ENCODE measurements around the gene TMEM128.

Gene TMEM128

GRCh38 chr4:4268776-4269175 is 20.8 kb upstream of the TMEM128 start:
- no peak for DNase-seq (ENCODE audit: low spot score)
- no CpG with 5 or more reads among the region's 1 CpG for WGBS, 2 donors (ENCODE audit: extremely low coverage in 2 of 2, insufficient read length in 2 of 2, insufficient replicate concordance in 1 of 2)
- no peak overlapping the region for H2AK5ac ChIP-seq (ENCODE audit: low read depth, low read length)

GRCh38 chr4:4267981-4268380 is 20.0 kb upstream of the TMEM128 start:
- H3K79me1 ChIP-seq (ENCODE audit: low read depth, low read length), result no peaks in the 10 kb centered on the region
- no peak overlapping the region for H3K4me3 ChIP-seq (ENCODE audit: low read length in 2 of 2)
- H3K9ac ChIP-seq (ENCODE audit: low read depth, low read length, poor library complexity), result no peak overlapping the region
- H2BK12ac ChIP-seq (ENCODE audit: low read length), result no peak overlapping the region
- no peak overlapping the region for H2AK5ac ChIP-seq (ENCODE audit: low read depth, low read length)
- H4K91ac ChIP-seq (ENCODE audit: low read depth, low read length, poor library complexity), result no peak overlapping the region
- no peak overlapping the region for H3K23ac ChIP-seq (ENCODE audit: low read depth, low read length, poor library complexity)
- H3K14ac ChIP-seq (ENCODE audit: low read length), result no peak overlapping the region
- no peak overlapping the region for H4K8ac ChIP-seq (ENCODE audit: low read depth, low read length)
- H3K9me3 ChIP-seq (replicated peaks in 1 of 2; ENCODE audit: control insufficient read depth in 2 of 2, insufficient read depth in 1 of 2, low read depth in 1 of 2, low read length in 2 of 2), result no peaks in the 10 kb centered on the region
- H3K36me3 ChIP-seq (replicated peaks in 1 of 2; ENCODE audit: control insufficient read depth in 2 of 2, insufficient read depth in 2 of 2, low read length in 2 of 2), result peaks cover 18 to 66% of the 10 kb centered on the region in 2 donors
- no CpG with 5 or more reads among the region's 5 CpGs for WGBS, 2 donors (ENCODE audit: extremely low coverage in 2 of 2, insufficient read length in 2 of 2, insufficient replicate concordance in 1 of 2)
- H3K27ac ChIP-seq (replicated peaks; ENCODE audit: low read length), result no peak overlapping the region
- no peaks in the 10 kb centered on the region for H3K4me1 ChIP-seq (ENCODE audit: control insufficient read depth in 2 of 2, insufficient read depth in 1 of 2, low read depth in 1 of 2, low read length in 2 of 2)
- no peak overlapping the region for H2BK120ac ChIP-seq (ENCODE audit: low read depth, low read length)
- no peak overlapping the region for H2BK5ac ChIP-seq (ENCODE audit: low read length)
- H2BK15ac ChIP-seq (ENCODE audit: low read length), result no peak overlapping the region
- no peaks in the 10 kb centered on the region for H3K27me3 ChIP-seq (ENCODE audit: control insufficient read depth in 3 of 3, insufficient read depth in 3 of 3, low read depth in 1 of 3, low read length in 3 of 3)
- H3K4me2 ChIP-seq (ENCODE audit: insufficient read depth, low read length, poor library complexity, severe bottlenecking), result no peak overlapping the region
- no peak overlapping the region for H2AFZ ChIP-seq (ENCODE audit: low read length)
- DNase-seq (ENCODE audit: low spot score), result no peak
- no peak overlapping the region for H3K4ac ChIP-seq (ENCODE audit: low read length)
- no peak overlapping the region for H3K18ac ChIP-seq (ENCODE audit: low read length)

More at GRCh38 chr4:4268776-4269175, 20.8 kb upstream of the TMEM128 start:
- H3K36me3 ChIP-seq (replicated peaks in 1 of 2; ENCODE audit: control insufficient read depth in 2 of 2, insufficient read depth in 2 of 2, low read length in 2 of 2), result peaks cover 21 to 74% of the 10 kb centered on the region in 2 donors
- H3K27ac ChIP-seq (replicated peaks; ENCODE audit: low read length), result no peak overlapping the region
- no peak overlapping the region for H2BK5ac ChIP-seq (ENCODE audit: low read length)
- H4K8ac ChIP-seq (ENCODE audit: low read depth, low read length), result no peak overlapping the region
- H3K4me3 ChIP-seq (ENCODE audit: low read length in 2 of 2), result no peak overlapping the region
- H3K14ac ChIP-seq (ENCODE audit: low read length), result no peak overlapping the region
- H3K9me3 ChIP-seq (replicated peaks in 1 of 2; ENCODE audit: control insufficient read depth in 2 of 2, insufficient read depth in 1 of 2, low read depth in 1 of 2, low read length in 2 of 2), result no peaks in the 10 kb centered on the region
- no peak overlapping the region for H4K91ac ChIP-seq (ENCODE audit: low read depth, low read length, poor library complexity)
- no peak overlapping the region for H2BK15ac ChIP-seq (ENCODE audit: low read length)
- H3K4ac ChIP-seq (ENCODE audit: low read length), result no peak overlapping the region
- no peaks in the 10 kb centered on the region for H3K79me1 ChIP-seq (ENCODE audit: low read depth, low read length)
- no peaks in the 10 kb centered on the region for H3K27me3 ChIP-seq (ENCODE audit: control insufficient read depth in 3 of 3, insufficient read depth in 3 of 3, low read depth in 1 of 3, low read length in 3 of 3)
- no peak overlapping the region for H2AFZ ChIP-seq (ENCODE audit: low read length)
- H3K23ac ChIP-seq (ENCODE audit: low read depth, low read length, poor library complexity), result no peak overlapping the region
- no peak overlapping the region for H2BK12ac ChIP-seq (ENCODE audit: low read length)
- no peaks in the 10 kb centered on the region for H3K4me1 ChIP-seq (ENCODE audit: control insufficient read depth in 2 of 2, insufficient read depth in 1 of 2, low read depth in 1 of 2, low read length in 2 of 2)
- no peak overlapping the region for H3K9ac ChIP-seq (ENCODE audit: low read depth, low read length, poor library complexity)
- no peak overlapping the region for H3K18ac ChIP-seq (ENCODE audit: low read length)
- no peak overlapping the region for H3K4me2 ChIP-seq (ENCODE audit: insufficient read depth, low read length, poor library complexity, severe bottlenecking)
- H2BK120ac ChIP-seq (ENCODE audit: low read depth, low read length), result no peak overlapping the region

- no peak for DNase-seq (ENCODE audit: low spot score)
- no peak overlapping the region for H2BK5ac ChIP-seq (ENCODE audit: low read length)
- H3K9ac ChIP-seq (ENCODE audit: low read depth, low read length, poor library complexity), result no peak overlapping the region
- H4K8ac ChIP-seq (ENCODE audit: low read depth, low read length), result no peak overlapping the region
- no peak overlapping the region for H2BK12ac ChIP-seq (ENCODE audit: low read length)
- WGBS, 2 donors (ENCODE audit: extremely low coverage in 2 of 2, insufficient read length in 2 of 2, insufficient replicate concordance in 1 of 2), result no CpG with 5 or more reads among the region's 6 CpGs
- no peaks in the 10 kb centered on the region for H3K79me1 ChIP-seq (ENCODE audit: low read depth, low read length)
- no peak overlapping the region for H2AFZ ChIP-seq (ENCODE audit: low read length)
- no peak overlapping the region for H3K14ac ChIP-seq (ENCODE audit: low read length)
- H3K18ac ChIP-seq (ENCODE audit: low read length), result no peak overlapping the region
- no peak overlapping the region for H2BK120ac ChIP-seq (ENCODE audit: low read depth, low read length)
- no peak overlapping the region for H3K4ac ChIP-seq (ENCODE audit: low read length)
- H2AK5ac ChIP-seq (ENCODE audit: low read depth, low read length), result no peak overlapping the region
- H3K4me3 ChIP-seq (ENCODE audit: low read length in 2 of 2), result no peak overlapping the region
- H3K27me3 ChIP-seq (ENCODE audit: control insufficient read depth in 3 of 3, insufficient read depth in 3 of 3, low read depth in 1 of 3, low read length in 3 of 3), result peaks cover 0 to 5% (median 0%) of the 10 kb centered on the region in 3 experiments
- no peak overlapping the region for H4K91ac ChIP-seq (ENCODE audit: low read depth, low read length, poor library complexity)
- no peak overlapping the region for H2BK15ac ChIP-seq (ENCODE audit: low read length)
- H3K36me3 ChIP-seq (replicated peaks in 1 of 2; ENCODE audit: control insufficient read depth in 2 of 2, insufficient read depth in 2 of 2, low read length in 2 of 2), result no peaks in the 10 kb centered on the region
- H3K27ac ChIP-seq (replicated peaks; ENCODE audit: low read length), result no peak overlapping the region
- no peak overlapping the region for H3K23ac ChIP-seq (ENCODE audit: low read depth, low read length, poor library complexity)
- H3K4me2 ChIP-seq (ENCODE audit: insufficient read depth, low read length, poor library complexity, severe bottlenecking), result no peak overlapping the region
- H3K4me1 ChIP-seq (ENCODE audit: control insufficient read depth in 2 of 2, insufficient read depth in 1 of 2, low read depth in 1 of 2, low read length in 2 of 2), result peaks cover 0 to 2% of the 10 kb centered on the region in 2 donors
- H3K9me3 ChIP-seq (replicated peaks in 1 of 2; ENCODE audit: control insufficient read depth in 2 of 2, insufficient read depth in 1 of 2, low read depth in 1 of 2, low read length in 2 of 2), result peaks cover 0 to 3% of the 10 kb centered on the region in 2 donors
Measured at GRCh38 chr4:4260185-4260751, 12.2 kb upstream of the TMEM128 start.

- Histone ChIP-seq H2AK5ac (ENCODE audit: low read depth, low read length) (no peak overlapping the region), H4K91ac (ENCODE audit: low read depth, low read length, poor library complexity) (no peak overlapping the region), H3K4me2 (ENCODE audit: insufficient read depth, low read length, poor library complexity, severe bottlenecking) (no peak overlapping the region), H2BK5ac (ENCODE audit: low read length) (no peak overlapping the region), H3K79me1 (ENCODE audit: low read depth, low read length) (no peaks in the 10 kb centered on the region), H3K9me3 (replicated peaks in 1 of 2; ENCODE audit: control insufficient read depth in 2 of 2, insufficient read depth in 1 of 2, low read depth in 1 of 2, low read length in 2 of 2) (peaks cover 0 to 3% of the 10 kb centered on the region in 2 donors), H2BK12ac (ENCODE audit: low read length) (no peak overlapping the region), H3K4ac (ENCODE audit: low read length) (no peak overlapping the region), H3K18ac (ENCODE audit: low read length) (no peak overlapping the region), H3K9ac (ENCODE audit: low read depth, low read length, poor library complexity) (no peak overlapping the region), H3K23ac (ENCODE audit: low read depth, low read length, poor library complexity) (no peak overlapping the region), H2BK15ac (ENCODE audit: low read length) (no peak overlapping the region), H3K27me3 (ENCODE audit: control insufficient read depth in 3 of 3, insufficient read depth in 3 of 3, low read depth in 1 of 3, low read length in 3 of 3) (peaks cover 0 to 10% (median 0%) of the 10 kb centered on the region in 3 experiments), H3K4me3 (ENCODE audit: low read length in 2 of 2) (no peak overlapping the region), H2BK120ac (ENCODE audit: low read depth, low read length) (no peak overlapping the region), H3K14ac (ENCODE audit: low read length) (no peak overlapping the region), H4K8ac (ENCODE audit: low read depth, low read length) (no peak overlapping the region), H2AFZ (ENCODE audit: low read length) (no peak overlapping the region), H3K27ac (replicated peaks; ENCODE audit: low read length) (no peak overlapping the region), H3K4me1 (ENCODE audit: control insufficient read depth in 2 of 2, insufficient read depth in 1 of 2, low read depth in 1 of 2, low read length in 2 of 2) (peaks cover 0 to 2% of the 10 kb centered on the region in 2 donors), H3K36me3 (replicated peaks in 1 of 2; ENCODE audit: control insufficient read depth in 2 of 2, insufficient read depth in 2 of 2, low read length in 2 of 2) (no peaks in the 10 kb centered on the region)
- no peak for DNase-seq (ENCODE audit: low spot score)
- WGBS, 2 donors (ENCODE audit: extremely low coverage in 2 of 2, insufficient read length in 2 of 2, insufficient replicate concordance in 1 of 2), result no CpG with 5 or more reads among the region's 9 CpGs
Measured at GRCh38 chr4:4259484-4260100, 11.6 kb upstream of the TMEM128 start.

Data from neuronal stem cell (in vitro differentiated cells).